Liver (tissue), 9 donors: ENCODE measurements around the gene DRAP1. TPM values are rescaled to one million over a fixed set of nuclear protein-coding genes. Genes with fewer than 3 reads are reported as not detected.

ENCODE experiments used
- DNase-seq: peaks from one replicate; pipeline ENCODE4 v3.0.0-alpha.2; 2017; ENCODE audit warnings: low spot score
- H3K27ac ChIP-seq, 2 donors: one replicate each; pipeline ENCODE4 v1.7.0; 2013; ENCODE audit warnings: inconsistent platforms in 2 of 2, low read length in 2 of 2, control low read depth in 1 of 2, low read depth in 1 of 2, mild to moderate bottlenecking in 1 of 2
- H3K27me3 ChIP-seq, 4 donors: one replicate each; pipeline versions ENCODE4 v1.6.1 to v1.7.0; 2013; ENCODE audit warnings: low read length in 3 of 4, inconsistent platforms in 1 of 4, mild to moderate bottlenecking in 1 of 4, moderate library complexity in 1 of 4; ENCODE audit not compliant: control insufficient read depth in 4 of 4, insufficient read depth in 4 of 4
- H3K36me3 ChIP-seq, 4 donors: one replicate each; pipeline versions ENCODE4 v1.6.1 to v1.7.0; 2013; ENCODE audit warnings: low read length in 3 of 4, mild to moderate bottlenecking in 3 of 4, low read depth in 1 of 4, moderate library complexity in 1 of 4; ENCODE audit not compliant: control insufficient read depth in 4 of 4, insufficient read depth in 3 of 4
- H3K4me1 ChIP-seq, 4 donors: one replicate each; pipeline versions ENCODE4 v1.6.1 to v1.7.0; 2013; ENCODE audit warnings: low read length in 3 of 4, mild to moderate bottlenecking in 3 of 4, moderate library complexity in 1 of 4; ENCODE audit not compliant: control insufficient read depth in 4 of 4, insufficient read depth in 4 of 4
- H3K4me3 ChIP-seq, 3 donors: one replicate each; pipeline versions ENCODE4 v1.6.1 to v1.7.0; 2013; ENCODE audit warnings: low read length in 3 of 3, control low read depth in 1 of 3, low read depth in 1 of 3, mild to moderate bottlenecking in 1 of 3
- H3K9ac ChIP-seq, 2 donors: one replicate each; pipeline ENCODE4 v1.7.0; 2013; ENCODE audit warnings: low read length in 2 of 2, mild to moderate bottlenecking in 2 of 2, moderate library complexity in 2 of 2, control low read depth in 1 of 2, low read depth in 1 of 2
- H3K9me3 ChIP-seq, 4 donors: one replicate each; pipeline versions ENCODE4 v1.6.1 to v1.7.0; 2013; ENCODE audit warnings: low read length in 3 of 4; ENCODE audit not compliant: control insufficient read depth in 4 of 4
- EGR1 ChIP-seq, 2 donors: IDR thresholded peaks; 2 replicates each; pipeline ENCODE4 v1.6.1; 2016 to 2018; ENCODE audit warnings: antibody characterized with exemption in 2 of 2, low read depth in 2 of 2
- FOXA1 ChIP-seq: IDR thresholded peaks from 2 replicates; pipeline ENCODE4 v1.6.1; 2016; ENCODE audit warnings: antibody characterized with exemption
- FOXA2 ChIP-seq: IDR thresholded peaks from 2 replicates; pipeline ENCODE4 v1.6.1; 2016; ENCODE audit warnings: antibody characterized with exemption
- HNF4A ChIP-seq, 2 donors: conservative IDR thresholded peaks; 2 replicates each; pipeline ENCODE4 v1.6.1; 2016; ENCODE audit warnings: antibody characterized with exemption in 2 of 2, mild to moderate bottlenecking in 2 of 2
- HNF4G ChIP-seq: IDR thresholded peaks from 2 replicates; pipeline ENCODE4 v1.6.1; 2016; ENCODE audit warnings: antibody characterized with exemption
- JUND ChIP-seq, 2 donors: IDR thresholded peaks; 2 replicates each; pipeline ENCODE4 v1.6.1; 2016; ENCODE audit warnings: antibody characterized with exemption in 2 of 2
- NR2F2 ChIP-seq: IDR thresholded peaks from 2 replicates; pipeline ENCODE4 v1.6.1; 2016; ENCODE audit warnings: antibody characterized with exemption
- RAD21 ChIP-seq, 2 donors: IDR thresholded peaks; 2 replicates each; pipeline ENCODE4 v1.6.1; 2016; ENCODE audit warnings: antibody characterized with exemption in 2 of 2, mild to moderate bottlenecking in 2 of 2
- RXRA ChIP-seq, 2 donors: IDR thresholded peaks; 2 replicates each; pipeline ENCODE4 v1.6.1; 2017 to 2018; ENCODE audit warnings: antibody characterized with exemption in 2 of 2, mild to moderate bottlenecking in 1 of 2
- SP1 ChIP-seq: IDR thresholded peaks from 2 replicates; pipeline ENCODE4 v1.6.1; 2018; ENCODE audit warnings: antibody characterized with exemption, mild to moderate bottlenecking
- TAF1 ChIP-seq: conservative IDR thresholded peaks from 2 replicates; pipeline ENCODE4 v1.6.1; 2016; ENCODE audit warnings: antibody characterized with exemption, mild to moderate bottlenecking
- YY1 ChIP-seq: IDR thresholded peaks from 2 replicates; pipeline ENCODE4 v1.6.1; 2016; ENCODE audit warnings: antibody characterized with exemption, mild to moderate bottlenecking
- WGBS: extraction: QIAGEN DNeasy Blood & Tissue Kit; methylation state at CpG from one replicate; pipeline ENCODE4 v1.1.7; 2013; 5-methylcytosine and 5-hydroxymethylcytosine counted together
- polyA plus RNA-seq, 2 donors: library from polyadenylated mRNA; stranded (reverse) in 1 of 2; unstranded in 1 of 2; fragments of 200-250 nt in 1 of 2; fragments of >200 nt in 1 of 2; fragmentation: Nextera tagmentation in 1 of 2; extraction: Ambion mirVana in 1 of 2; gene quantifications; one replicate each; pipeline versions ENCODE4 v1.2.1 to v1.2.3, GENCODE V29; 2013 to 2015
- total RNA-seq, 2 donors: library from RNA; depleted of rRNA; stranded (reverse); fragments of >200 nt; gene quantifications; one replicate each; pipeline ENCODE4 v1.2.3, GENCODE V29; 2014
- TF ChIP-seq, protein P1 (sequence below): IDR thresholded peaks from 2 replicates; pipeline ENCODE4 v1.6.1; 2016; ENCODE audit warnings: antibody characterized with exemption
- TF ChIP-seq, protein P2 (sequence below): fragments of 150-350 bp; IDR thresholded peaks from 2 replicates; pipeline ENCODE4 v1.5.1; 2017; ENCODE audit warnings: improper control_type of control experiment, low read depth, low read length; ENCODE audit not compliant: missing input control
- TF ChIP-seq, protein P3 (sequence below): IDR thresholded peaks from 2 replicates; pipeline ENCODE4 v1.6.1; 2016; ENCODE audit warnings: antibody characterized with exemption, mild to moderate bottlenecking
- TF ChIP-seq, protein P4 (sequence below): IDR thresholded peaks from 2 replicates; pipeline ENCODE4 v1.6.1; 2016; ENCODE audit warnings: antibody characterized with exemption
- TF ChIP-seq, protein P5 (sequence below): IDR thresholded peaks from 2 replicates; pipeline ENCODE4 v1.6.1; 2016; ENCODE audit warnings: antibody characterized with exemption
- donor health status: healthy.
- donor health status: healthy.
- donor health status: healthy.
- donor health status: healthy.
- donor health status: healthy.

The DRAP1 gene
- total and polyA plus RNA-seq, 4 donors = 18.1 to 57.3 (median 42.3) TPM

DNA sequence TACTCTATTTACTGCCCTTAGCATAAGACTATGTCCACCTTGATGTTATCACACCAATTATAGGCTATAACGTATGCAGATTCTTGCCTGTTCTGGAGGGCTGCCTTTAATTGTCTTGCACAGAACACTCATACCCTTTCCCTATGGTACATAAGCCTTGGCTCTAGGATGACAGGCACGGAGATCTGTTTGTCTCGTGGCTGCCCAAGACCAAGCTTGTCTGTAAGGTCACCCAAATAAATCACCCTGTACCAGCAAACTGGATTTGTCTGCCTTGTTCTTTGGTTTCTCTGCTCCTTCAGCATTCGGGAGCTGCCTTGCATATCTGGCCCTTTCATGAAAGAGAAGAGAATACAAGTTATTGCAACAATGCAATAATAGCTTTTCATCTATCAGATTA, 18.5 kb downstream of the DRAP1 start (continued):
- TF ChIP-seq, protein P1, sequence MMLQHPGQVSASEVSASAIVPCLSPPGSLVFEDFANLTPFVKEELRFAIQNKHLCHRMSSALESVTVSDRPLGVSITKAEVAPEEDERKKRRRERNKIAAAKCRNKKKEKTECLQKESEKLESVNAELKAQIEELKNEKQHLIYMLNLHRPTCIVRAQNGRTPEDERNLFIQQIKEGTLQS = no peak
- TF ChIP-seq, protein P2, sequence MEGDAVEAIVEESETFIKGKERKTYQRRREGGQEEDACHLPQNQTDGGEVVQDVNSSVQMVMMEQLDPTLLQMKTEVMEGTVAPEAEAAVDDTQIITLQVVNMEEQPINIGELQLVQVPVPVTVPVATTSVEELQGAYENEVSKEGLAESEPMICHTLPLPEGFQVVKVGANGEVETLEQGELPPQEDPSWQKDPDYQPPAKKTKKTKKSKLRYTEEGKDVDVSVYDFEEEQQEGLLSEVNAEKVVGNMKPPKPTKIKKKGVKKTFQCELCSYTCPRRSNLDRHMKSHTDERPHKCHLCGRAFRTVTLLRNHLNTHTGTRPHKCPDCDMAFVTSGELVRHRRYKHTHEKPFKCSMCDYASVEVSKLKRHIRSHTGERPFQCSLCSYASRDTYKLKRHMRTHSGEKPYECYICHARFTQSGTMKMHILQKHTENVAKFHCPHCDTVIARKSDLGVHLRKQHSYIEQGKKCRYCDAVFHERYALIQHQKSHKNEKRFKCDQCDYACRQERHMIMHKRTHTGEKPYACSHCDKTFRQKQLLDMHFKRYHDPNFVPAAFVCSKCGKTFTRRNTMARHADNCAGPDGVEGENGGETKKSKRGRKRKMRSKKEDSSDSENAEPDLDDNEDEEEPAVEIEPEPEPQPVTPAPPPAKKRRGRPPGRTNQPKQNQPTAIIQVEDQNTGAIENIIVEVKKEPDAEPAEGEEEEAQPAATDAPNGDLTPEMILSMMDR = no peak
- no peak for TF ChIP-seq RAD21 (IDR thresholded peaks at IDR 0.05)

DNA sequence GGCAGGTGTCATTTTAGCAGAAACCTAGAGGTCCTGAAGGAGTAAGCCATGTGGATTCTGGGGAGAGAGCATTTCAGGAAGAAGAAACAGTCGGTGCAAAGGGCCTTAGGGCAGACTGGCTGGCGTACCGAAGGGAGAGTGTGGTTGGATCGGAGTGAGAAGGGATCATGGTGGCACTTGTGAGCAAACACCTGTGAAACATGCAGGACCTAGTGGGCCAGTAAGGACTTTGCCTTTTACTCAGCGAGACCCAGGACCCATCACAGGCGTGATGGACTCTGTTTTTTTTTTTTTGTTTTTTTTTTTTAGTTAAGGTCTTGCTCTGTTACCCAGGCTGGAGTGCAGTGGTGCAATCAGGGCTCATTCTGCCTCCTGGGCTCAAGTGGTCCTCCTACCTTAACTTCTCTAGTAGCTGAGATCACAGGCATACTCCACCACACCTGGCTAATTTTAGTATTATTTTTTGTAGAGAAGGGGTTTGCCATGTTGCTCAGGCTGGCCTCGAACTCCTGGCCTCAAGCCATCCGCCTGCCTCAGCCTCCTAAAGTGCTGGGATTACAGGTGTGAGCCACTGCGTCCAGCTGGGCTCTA, 22.6 kb downstream of the DRAP1 start:
- no peak for DNase-seq
- Histone ChIP-seq H3K9ac (no peak overlapping the region), H3K4me3 (no peak overlapping the region), H3K4me1 (peaks cover 0 to 2% (median 0%) of the 10 kb centered on the region in 4 donors), H3K27me3 (no peaks in the 10 kb centered on the region), H3K27ac (no peak overlapping the region), H3K36me3 (no peaks in the 10 kb centered on the region), H3K9me3 (no peaks in the 10 kb centered on the region)
- TF ChIP-seq, protein P1 = no peak
- TF ChIP-seq FOXA1 (no peak), EGR1 (IDR thresholded peaks at IDR 0.05; ENCODE audit: low read depth in 2 of 2) (no peak), TAF1 (no peak), HNF4G (no peak), JUND (IDR thresholded peaks at IDR 0.05) (no peak), RXRA (IDR thresholded peaks at IDR 0.05) (no peak), FOXA2 (no peak), SP1 (no peak), RAD21 (IDR thresholded peaks at IDR 0.05) (no peak), YY1 (no peak), HNF4A (conservative IDR thresholded peaks at IDR 0.05) (no peak), NR2F2 (no peak)
- TF ChIP-seq, protein P2 = no peak
- TF ChIP-seq, protein P3, sequence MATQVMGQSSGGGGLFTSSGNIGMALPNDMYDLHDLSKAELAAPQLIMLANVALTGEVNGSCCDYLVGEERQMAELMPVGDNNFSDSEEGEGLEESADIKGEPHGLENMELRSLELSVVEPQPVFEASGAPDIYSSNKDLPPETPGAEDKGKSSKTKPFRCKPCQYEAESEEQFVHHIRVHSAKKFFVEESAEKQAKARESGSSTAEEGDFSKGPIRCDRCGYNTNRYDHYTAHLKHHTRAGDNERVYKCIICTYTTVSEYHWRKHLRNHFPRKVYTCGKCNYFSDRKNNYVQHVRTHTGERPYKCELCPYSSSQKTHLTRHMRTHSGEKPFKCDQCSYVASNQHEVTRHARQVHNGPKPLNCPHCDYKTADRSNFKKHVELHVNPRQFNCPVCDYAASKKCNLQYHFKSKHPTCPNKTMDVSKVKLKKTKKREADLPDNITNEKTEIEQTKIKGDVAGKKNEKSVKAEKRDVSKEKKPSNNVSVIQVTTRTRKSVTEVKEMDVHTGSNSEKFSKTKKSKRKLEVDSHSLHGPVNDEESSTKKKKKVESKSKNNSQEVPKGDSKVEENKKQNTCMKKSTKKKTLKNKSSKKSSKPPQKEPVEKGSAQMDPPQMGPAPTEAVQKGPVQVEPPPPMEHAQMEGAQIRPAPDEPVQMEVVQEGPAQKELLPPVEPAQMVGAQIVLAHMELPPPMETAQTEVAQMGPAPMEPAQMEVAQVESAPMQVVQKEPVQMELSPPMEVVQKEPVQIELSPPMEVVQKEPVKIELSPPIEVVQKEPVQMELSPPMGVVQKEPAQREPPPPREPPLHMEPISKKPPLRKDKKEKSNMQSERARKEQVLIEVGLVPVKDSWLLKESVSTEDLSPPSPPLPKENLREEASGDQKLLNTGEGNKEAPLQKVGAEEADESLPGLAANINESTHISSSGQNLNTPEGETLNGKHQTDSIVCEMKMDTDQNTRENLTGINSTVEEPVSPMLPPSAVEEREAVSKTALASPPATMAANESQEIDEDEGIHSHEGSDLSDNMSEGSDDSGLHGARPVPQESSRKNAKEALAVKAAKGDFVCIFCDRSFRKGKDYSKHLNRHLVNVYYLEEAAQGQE = no peak
- TF ChIP-seq, protein P4, sequence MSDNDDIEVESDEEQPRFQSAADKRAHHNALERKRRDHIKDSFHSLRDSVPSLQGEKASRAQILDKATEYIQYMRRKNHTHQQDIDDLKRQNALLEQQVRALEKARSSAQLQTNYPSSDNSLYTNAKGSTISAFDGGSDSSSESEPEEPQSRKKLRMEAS = no peak
- TF ChIP-seq, protein P5, sequence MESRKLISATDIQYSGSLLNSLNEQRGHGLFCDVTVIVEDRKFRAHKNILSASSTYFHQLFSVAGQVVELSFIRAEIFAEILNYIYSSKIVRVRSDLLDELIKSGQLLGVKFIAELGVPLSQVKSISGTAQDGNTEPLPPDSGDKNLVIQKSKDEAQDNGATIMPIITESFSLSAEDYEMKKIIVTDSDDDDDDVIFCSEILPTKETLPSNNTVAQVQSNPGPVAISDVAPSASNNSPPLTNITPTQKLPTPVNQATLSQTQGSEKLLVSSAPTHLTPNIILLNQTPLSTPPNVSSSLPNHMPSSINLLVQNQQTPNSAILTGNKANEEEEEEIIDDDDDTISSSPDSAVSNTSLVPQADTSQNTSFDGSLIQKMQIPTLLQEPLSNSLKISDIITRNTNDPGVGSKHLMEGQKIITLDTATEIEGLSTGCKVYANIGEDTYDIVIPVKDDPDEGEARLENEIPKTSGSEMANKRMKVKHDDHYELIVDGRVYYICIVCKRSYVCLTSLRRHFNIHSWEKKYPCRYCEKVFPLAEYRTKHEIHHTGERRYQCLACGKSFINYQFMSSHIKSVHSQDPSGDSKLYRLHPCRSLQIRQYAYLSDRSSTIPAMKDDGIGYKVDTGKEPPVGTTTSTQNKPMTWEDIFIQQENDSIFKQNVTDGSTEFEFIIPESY = no peak
- 76% methylated on average over 9 of the region's 9 CpGs for WGBS
